Epithelial cell of proximal tubule (primary cell): ENCODE results near the gene CYB5D1. TPM values are rescaled to one million over a fixed set of nuclear protein-coding genes. Genes with fewer than 3 reads are reported as not detected.

Experiments used
- DNase-seq: peaks from one replicate; pipeline ENCODE4 v3.0.0-alpha.2; 2011; ENCODE audit warnings: low read depth
- H3K4me3 ChIP-seq: 2 replicates; pipeline ENCODE4 v1.5.1; 2011; ENCODE audit warnings: low read depth, mild to moderate bottlenecking, low read length
- total RNA-seq: library from RNA; depleted of rRNA; stranded (reverse); fragments of >200 nt; gene quantifications from 2 replicates; pipeline ENCODE4 v1.2.3, GENCODE V29; 2015
- TF ChIP-seq, protein P1 (sequence below): conservative IDR thresholded peaks from 2 replicates; pipeline ENCODE4 v1.5.1; 2012; ENCODE audit warnings: low read depth, mild to moderate bottlenecking, low read length

The CYB5D1 gene
- total RNA-seq, 1 donor from 2014 or later, result 5.1 TPM

DNA sequence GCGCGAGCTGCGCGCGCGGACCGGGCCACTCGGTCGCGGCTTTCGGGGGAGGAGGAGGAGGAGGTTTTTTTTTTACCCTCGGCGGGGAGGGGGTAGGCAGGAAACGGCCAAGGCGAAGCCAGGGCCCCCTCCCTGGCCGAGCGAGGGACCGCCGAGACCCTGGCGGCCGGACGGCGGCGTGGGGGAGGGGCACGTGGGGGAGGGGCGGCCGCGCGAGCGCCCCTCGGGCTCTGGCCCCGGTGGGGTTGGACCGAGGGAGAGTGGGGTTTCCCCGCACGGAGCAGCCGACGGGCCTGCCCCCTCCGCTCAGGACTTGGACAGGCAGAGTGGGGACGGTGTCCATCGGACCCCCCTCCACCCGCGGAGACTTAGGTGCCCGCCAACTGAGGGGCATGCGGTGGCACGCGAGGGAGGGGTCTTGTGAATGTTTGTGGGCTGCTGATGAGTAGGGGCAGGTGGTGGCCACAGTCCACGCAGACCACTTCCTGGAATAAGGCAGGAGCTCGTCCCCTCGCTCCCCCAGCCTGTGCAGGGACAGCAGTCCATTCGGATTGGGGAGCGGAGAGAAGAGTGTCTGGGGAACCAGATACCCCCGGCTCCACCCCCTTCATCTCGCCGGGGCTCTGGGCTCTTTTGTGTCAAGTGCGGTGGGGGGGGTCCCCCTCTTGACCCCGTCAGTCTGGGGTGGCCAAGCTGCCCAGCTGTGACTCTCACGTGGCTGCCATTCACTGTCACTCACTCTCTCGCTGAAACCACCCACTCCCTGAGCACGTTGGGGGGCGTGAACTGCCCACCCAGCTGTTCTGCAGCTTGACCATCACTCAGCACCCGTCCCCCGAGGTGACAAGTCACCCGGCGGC, 27.8 kb downstream of the CYB5D1 start:
- TF ChIP-seq, protein P1, sequence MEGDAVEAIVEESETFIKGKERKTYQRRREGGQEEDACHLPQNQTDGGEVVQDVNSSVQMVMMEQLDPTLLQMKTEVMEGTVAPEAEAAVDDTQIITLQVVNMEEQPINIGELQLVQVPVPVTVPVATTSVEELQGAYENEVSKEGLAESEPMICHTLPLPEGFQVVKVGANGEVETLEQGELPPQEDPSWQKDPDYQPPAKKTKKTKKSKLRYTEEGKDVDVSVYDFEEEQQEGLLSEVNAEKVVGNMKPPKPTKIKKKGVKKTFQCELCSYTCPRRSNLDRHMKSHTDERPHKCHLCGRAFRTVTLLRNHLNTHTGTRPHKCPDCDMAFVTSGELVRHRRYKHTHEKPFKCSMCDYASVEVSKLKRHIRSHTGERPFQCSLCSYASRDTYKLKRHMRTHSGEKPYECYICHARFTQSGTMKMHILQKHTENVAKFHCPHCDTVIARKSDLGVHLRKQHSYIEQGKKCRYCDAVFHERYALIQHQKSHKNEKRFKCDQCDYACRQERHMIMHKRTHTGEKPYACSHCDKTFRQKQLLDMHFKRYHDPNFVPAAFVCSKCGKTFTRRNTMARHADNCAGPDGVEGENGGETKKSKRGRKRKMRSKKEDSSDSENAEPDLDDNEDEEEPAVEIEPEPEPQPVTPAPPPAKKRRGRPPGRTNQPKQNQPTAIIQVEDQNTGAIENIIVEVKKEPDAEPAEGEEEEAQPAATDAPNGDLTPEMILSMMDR, result no peak
- H3K4me3 ChIP-seq, result peak overlapping the region; percentile 88
- DNase-seq, result no peak

DNA sequence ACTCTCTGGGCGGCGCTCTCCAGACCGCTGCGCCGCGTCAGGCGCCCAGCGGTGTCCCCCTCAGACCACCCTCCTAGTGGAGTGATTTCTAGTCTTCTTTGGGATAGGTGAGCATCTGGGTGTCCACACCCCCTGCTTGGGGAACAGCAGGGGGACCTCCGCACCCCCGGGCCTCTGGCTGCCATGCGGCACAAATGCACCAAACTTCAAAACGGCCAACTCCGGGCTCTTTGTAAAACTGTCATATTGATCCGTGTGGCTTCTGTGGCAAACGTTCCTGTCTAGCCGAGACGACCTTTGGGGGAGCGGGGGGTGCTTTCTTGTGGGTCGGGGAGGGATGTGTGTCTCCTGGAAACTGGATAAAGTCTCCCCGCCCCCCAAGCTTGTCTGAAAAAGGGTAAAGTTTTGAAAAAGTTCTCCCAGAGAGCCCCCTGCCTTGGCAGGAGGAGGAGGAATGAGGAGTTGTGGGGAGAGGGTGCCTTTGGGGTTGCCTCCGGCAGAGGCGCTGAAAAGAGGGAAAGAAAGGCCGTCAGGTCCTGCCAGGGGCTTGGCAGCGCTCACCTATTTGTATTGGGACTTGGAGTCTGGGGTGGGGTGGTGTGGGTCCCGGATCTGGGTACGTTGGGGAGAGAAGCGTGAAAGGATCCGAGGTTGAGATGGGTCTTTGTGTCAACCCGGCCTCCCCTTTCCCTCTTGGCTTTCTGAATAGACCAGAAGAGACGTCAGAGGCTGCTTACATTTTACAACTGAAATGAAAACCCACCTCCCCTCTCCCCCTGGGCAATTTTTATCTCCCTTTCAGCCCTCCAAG, 28.6 kb downstream of the CYB5D1 start:
- peak overlapping the region; percentile 88 for H3K4me3 ChIP-seq
- no peak for DNase-seq
- TF ChIP-seq, protein P1, result no peak

GRCh38 chr17:7887038-7887481, 29.3 kb downstream of the CYB5D1 start:
- TF ChIP-seq, protein P1, result no peak
- DNase-seq, result no peak
- peak overlapping the region; percentile 88 for H3K4me3 ChIP-seq

DNA sequence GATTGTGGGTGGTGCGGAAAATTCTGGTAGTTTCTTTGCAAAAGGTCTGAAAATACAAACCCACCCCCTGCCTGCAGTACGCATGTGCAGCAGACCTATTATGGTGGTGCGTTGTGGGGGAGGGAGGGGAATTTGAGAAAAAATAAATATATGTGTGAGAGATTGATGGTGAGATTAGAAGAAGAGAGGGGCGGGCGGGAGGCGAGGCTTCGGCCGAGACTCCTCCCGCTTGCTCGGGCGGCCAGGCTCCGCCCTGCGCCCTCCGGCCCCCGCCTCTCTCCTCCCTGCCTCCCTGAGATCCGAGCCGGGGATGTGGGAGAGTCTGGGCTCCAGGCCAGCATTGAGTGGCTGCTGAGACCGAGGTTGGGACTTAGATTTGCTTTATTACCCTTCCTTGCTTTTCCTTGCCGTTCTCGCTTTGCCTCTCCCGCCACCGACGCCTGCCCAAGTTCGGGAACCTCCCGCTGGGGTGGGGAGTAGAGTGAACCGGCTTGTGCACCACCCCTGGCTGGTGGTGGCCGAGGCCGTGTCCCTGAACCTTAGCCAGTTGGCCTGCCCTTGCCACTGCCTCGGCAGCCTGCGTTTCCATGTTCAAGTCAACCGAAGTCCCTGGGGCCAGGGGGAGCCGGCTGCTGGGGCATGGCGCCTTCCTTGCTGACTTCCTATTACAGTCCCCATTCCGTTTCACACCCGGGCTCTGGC, 29.8 kb downstream of the CYB5D1 start:
- TF ChIP-seq, protein P1, result no peak
- DNase-seq, result peak; percentile 29

DNA sequence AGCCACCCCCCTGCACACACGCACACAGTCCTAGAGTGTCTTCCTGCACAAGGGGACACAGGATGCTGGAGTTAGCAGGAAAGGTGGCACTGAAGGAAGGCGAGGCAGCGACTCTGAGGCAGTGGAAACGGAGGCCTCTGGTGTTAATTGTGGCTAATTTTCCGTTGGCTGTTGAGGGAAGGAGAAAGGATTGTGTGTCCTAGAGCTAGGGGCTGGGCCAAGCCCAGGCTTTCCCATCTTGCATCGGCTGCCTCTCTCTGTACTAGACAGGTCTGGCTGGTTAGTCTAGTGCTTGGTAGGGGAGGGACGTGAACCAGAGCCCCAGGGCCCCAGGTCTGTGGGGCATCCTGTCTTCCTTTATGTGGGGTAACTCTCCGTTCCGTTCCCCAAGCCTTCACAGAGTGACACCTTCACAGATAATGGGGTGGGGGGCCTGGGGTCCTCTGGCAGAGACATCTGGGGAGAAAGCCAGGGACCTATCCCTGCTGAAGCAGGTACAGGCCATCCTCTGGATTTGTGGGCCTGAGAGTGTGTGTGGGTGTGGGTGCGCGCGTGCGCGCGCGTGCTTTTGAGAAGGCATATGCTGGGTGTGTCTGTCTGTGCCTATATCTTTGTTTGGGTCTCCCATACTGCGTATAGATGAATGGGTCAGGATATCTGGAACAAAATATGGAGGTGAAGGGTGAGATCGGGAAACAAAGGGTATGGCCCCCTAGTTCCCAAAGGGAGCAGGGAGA, 30.5 kb downstream of the CYB5D1 start, which contains the start of gene CHD3:
Gene CHD3, plus strand, starts transcription at position 606 of the 737 bp plus-strand sequence. CDS start 212 bp downstream, outside the sequence.
- H3K4me3 ChIP-seq, result peak within 1 kb of the TSS; percentile 88
- no peak for DNase-seq
- TF ChIP-seq, protein P1, result no peak

More for the DNA sequence above, 29.8 kb downstream of the CYB5D1 start:
- peak overlapping the region; percentile 88 for H3K4me3 ChIP-seq
